Measurements from ENCODE around the gene PBX3.
A peak's percentile ranks its signal among the peaks of the same experiment; 100 is the strongest.
"Not testable (repeated sequence)": the region's sequence is repeated elsewhere in the genome, so short reads cannot be mapped to it uniquely, and the experiment has no call there.

PBX3 gene

GRCh38 chr9:125823874-125824406, 76.8 kb downstream of the PBX3 start:
- DNase-seq: not testable (repeated sequence)

- no peak for DNase-seq
Measured at GRCh38 chr9:125825762-125826161, 78.6 kb downstream of the PBX3 start.

GRCh38 chr9:125826850-125827249, 79.7 kb downstream of the PBX3 start:
- no peak for DNase-seq

GRCh38 chr9:125829743-125830142, 82.6 kb downstream of the PBX3 start:
- DNase-seq: no peak

GRCh38 chr9:125831054-125831453, 83.9 kb downstream of the PBX3 start:
- no peak for DNase-seq

GRCh38 chr9:125831616-125832015, 84.4 kb downstream of the PBX3 start:
- no peak for DNase-seq

GRCh38 chr9:125835655-125836054, 88.5 kb downstream of the PBX3 start:
- no peak for DNase-seq

GRCh38 chr9:125839317-125839716, 92.1 kb downstream of the PBX3 start:
- no peak for DNase-seq

GRCh38 chr9:125841444-125841843, 94.3 kb downstream of the PBX3 start:
- no peak for DNase-seq

- no peak for DNase-seq
Measured at GRCh38 chr9:125842242-125842641, 95.1 kb downstream of the PBX3 start.

GRCh38 chr9:125843646-125844045, 96.5 kb downstream of the PBX3 start:
- DNase-seq: peak; percentile 29

GRCh38 chr9:125844611-125845010, 97.4 kb downstream of the PBX3 start:
- no peak for DNase-seq

- DNase-seq: no peak
Measured at GRCh38 chr9:125845271-125845808, 98.2 kb downstream of the PBX3 start.

GRCh38 chr9:125847735-125848134, 100.6 kb downstream of the PBX3 start:
- no peak for DNase-seq

GRCh38 chr9:125850106-125850632, 103.0 kb downstream of the PBX3 start:
- DNase-seq: no peak

GRCh38 chr9:125850763-125851162, 103.6 kb downstream of the PBX3 start:
- no peak for DNase-seq

- no peak for DNase-seq
Measured at GRCh38 chr9:125851979-125852378, 104.8 kb downstream of the PBX3 start.

- no peak for DNase-seq
Measured at GRCh38 chr9:125852386-125852785, 105.2 kb downstream of the PBX3 start.

- no peak for DNase-seq
Measured at GRCh38 chr9:125854553-125855275, 107.5 kb downstream of the PBX3 start.

GRCh38 chr9:125856331-125856730, 109.2 kb downstream of the PBX3 start:
- no peak for DNase-seq

GRCh38 chr9:125861405-125862058, 114.4 kb downstream of the PBX3 start:
- DNase-seq: no peak

GRCh38 chr9:125863923-125864322, 116.8 kb downstream of the PBX3 start:
- no peak for DNase-seq

- no peak for DNase-seq
Measured at GRCh38 chr9:125867751-125868415, 120.7 kb downstream of the PBX3 start.

All from NCI-H748 treated with DMSO at 0.1 percent for 48 hours (cell line).